SIG-M5 treated with dmso at 0.1 percent for 504 hours (cell line): Measurements from ENCODE around the gene KCNH3.
"Not testable (repeated sequence)": the region's sequence is repeated elsewhere in the genome, so short reads cannot be mapped to it uniquely, and the experiment has no call there.

Experiments
- DNase-seq: peaks from one replicate; lab custom pipeline; 2025; ENCODE audit not compliant: unreplicated experiment; lab: John Stamatoyannopoulos, UW

The KCNH3 gene

GRCh38 chr12:49524660-49525324 lies 14.0 kb upstream of the KCNH3 start:
- no peak for DNase-seq

GRCh38 chr12:49525942-49526341 lies 12.9 kb upstream of the KCNH3 start:
- DNase-seq: no peak

GRCh38 chr12:49527361-49528130 lies 11.3 kb upstream of the KCNH3 start:
- no peak for DNase-seq

- peak; percentile 74 for DNase-seq
Observed at GRCh38 chr12:49529414-49529813, 9.4 kb upstream of the KCNH3 start.

GRCh38 chr12:49531745-49532144 lies 7.1 kb upstream of the KCNH3 start:
- no peak for DNase-seq

- DNase-seq: no peak
Observed at GRCh38 chr12:49533331-49533730, 5.5 kb upstream of the KCNH3 start.

GRCh38 chr12:49534122-49534521 lies 4.7 kb upstream of the KCNH3 start:
- not testable (repeated sequence) for DNase-seq

- no peak for DNase-seq
Observed at GRCh38 chr12:49534731-49535278, 4.0 kb upstream of the KCNH3 start.

GRCh38 chr12:49535921-49536525 lies 2.8 kb upstream of the KCNH3 start:
- no peak for DNase-seq

- DNase-seq: peak; percentile 63
Observed at GRCh38 chr12:49536526-49537071, 2.2 kb upstream of the KCNH3 start.

- DNase-seq: no peak
Observed at GRCh38 chr12:49537231-49537751, 1.5 kb upstream of the KCNH3 start.

GRCh38 chr12:49537752-49538509 lies 899 bp upstream of the KCNH3 start:
- peak; percentile 38 for DNase-seq

- DNase-seq: no peak
Observed at GRCh38 chr12:49539406-49540228, 787 bp downstream of the KCNH3 start.

- no peak for DNase-seq
Observed at GRCh38 chr12:49540229-49541139, 1.7 kb downstream of the KCNH3 start.

GRCh38 chr12:49541140-49541861 lies 2.5 kb downstream of the KCNH3 start:
- no peak for DNase-seq

GRCh38 chr12:49541911-49542505 lies 3.2 kb downstream of the KCNH3 start:
- DNase-seq: no peak

GRCh38 chr12:49542592-49543160 lies 3.8 kb downstream of the KCNH3 start:
- no peak for DNase-seq
